ENCODE measurements around the gene ATP8A2.

GRCh38 chr13:25329706-25330105 is 42.1 kb upstream of the ATP8A2 start:
- no peak for TF ChIP-seq SUZ12 (IDR thresholded peaks at IDR 0.05; ENCODE audit: extremely low read depth, insufficient read depth, insufficient read length)
- no peak for TF ChIP-seq YY1 (IDR thresholded peaks at IDR 0.05; ENCODE audit: insufficient read depth, insufficient read length)

All from NT2/D1 (cell line).